ENCODE data around the gene ALDH1B1.
"Not testable (repeated sequence)": the region's sequence is repeated elsewhere in the genome, so short reads cannot be mapped to it uniquely, and the experiment has no call there.

The ALDH1B1 gene

DNA sequence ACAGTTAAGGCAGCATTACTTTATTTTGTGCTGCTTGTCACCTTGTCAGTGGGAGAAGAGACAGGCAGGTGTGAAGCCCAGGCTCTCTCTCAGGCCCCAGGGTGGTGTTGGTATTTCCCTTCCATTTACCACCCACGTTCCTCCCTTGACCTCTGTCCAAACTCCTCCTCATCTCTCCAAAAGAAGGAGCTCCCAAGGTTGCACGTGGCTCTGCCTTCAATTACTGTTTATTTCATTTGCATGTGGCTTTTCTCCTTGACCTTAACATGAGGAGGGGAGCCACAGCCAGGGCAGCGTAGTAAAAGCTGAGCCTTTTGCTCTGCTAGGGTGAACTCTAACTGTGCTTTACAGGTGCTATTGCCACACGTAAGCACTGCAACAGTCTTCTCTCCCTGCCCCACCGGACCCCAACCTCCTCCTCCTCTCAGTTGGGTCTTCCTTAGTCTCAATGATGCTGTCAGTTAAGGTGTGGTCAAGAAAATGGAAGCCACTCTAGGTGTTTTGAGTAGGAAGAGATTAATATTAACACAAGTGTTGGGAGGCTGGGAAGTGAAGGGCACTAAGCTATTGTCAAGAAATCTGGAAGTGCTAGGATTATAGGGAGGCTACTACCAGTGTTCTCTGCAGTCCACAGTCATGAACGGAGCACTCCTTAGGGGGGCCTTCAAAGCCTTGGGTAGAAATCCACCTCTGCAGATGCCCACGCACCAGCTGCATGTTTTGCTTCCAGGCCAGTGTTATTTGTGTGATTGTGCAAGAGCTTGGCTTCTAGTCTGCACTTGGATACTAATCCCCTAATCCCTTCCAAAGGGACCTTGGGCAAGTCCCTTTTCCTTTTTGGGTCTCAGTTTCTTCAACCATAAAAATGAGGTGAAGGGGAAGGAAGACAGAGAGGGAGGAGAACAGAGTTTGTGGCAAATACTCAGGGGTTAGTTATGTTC, 3.9 kb upstream of the ALDH1B1 start:
- peak; percentile 24 for DNase-seq

DNA sequence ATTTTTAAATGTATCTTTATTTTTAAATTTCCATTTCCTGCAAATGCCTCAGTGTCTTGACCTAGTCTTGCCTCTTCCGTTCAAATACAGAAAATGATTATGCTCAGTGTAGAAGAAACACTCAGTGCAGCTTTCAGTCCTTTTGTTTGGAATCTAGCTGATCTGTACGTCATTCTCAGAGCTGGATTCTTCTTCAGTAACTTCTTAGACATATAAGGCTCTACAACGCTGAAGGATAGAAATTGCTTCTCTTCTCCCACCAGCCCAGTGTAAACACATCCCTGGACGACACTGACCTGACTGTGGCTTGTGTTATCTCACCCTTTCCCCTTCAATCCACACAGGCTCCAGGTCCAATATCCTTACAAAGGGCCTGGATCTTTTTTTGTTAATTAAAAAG, 3.2 kb upstream of the ALDH1B1 start:
- DNase-seq: no peak

DNA sequence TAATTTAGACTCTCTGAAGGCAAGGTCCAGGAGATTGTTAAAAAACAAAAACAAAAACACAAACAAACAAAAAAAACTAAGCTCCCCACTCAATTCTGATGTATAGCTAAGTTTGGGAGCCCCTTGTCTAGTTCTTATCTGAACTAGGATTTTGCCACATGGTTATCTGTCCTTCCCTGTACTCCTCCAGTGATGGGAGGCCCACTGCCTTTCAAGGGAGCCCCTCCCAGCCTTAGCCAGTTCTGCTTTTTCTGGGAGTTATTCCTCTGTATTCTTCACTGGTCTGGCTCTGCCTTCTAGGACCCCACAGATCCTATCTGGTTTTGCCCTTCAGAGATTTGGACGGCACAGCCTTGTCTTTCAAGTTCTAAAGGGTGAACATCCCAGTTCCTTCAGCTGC, 2.1 kb upstream of the ALDH1B1 start:
- DNase-seq: no peak

DNA sequence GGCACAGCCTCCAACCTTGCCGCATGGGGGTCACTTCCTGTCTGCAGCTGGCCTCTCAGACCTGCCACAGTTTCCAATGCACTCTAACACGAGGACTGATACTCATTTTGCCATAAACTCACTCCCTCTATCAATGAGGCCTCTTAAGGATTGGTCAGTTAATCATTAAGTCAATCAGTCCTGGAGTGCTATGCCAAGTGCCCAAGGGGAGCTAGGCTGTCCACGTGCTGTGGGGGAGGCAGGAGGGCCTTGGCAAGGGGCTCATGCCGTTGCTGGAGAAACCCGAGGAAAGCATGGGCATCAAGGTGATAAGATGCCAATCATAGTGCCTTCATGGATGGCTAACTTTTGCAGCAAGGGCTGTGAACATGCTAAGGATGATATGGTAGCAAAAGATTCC, 1.7 kb upstream of the ALDH1B1 start:
- DNase-seq: no peak

DNA sequence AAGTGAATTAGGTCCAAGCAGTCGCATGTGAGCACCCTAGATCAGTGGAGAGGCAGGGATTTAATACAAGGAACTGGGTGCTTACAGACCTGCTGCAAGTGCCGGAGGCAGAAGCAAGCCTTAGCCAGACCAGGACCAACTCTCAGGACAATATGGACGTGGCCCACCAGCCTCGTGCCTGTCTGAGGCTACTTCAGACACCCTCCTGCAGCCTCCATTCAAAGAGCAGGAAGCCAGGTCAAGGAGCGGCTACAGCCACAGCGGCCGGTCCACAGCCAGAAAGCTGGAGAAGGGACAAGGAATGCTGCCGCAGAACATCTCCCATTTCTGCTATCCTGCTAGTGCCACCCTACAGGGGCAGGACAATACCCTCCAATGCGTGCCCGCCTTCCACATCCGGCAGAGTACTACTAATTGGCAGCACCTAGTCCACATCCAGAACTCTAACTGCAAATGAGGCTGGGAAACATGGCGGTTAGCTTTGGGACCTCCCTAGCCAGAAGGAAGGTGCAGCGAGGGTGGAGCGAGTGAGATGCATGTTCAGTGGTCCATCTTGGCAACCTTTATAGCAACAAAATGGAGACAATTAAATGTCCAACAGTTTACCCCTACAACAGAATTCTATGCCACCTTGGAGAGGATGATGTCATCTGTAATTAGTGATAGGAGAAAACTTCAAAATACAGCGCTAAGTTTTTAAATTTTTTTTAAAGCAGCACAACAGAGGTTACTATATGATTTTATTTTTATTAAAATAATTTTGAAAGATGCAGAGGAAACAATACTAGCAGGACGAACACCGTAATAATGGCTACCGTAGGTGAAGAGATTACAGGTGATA, 1.0 kb upstream of the ALDH1B1 start:
- DNase-seq: no peak

DNA sequence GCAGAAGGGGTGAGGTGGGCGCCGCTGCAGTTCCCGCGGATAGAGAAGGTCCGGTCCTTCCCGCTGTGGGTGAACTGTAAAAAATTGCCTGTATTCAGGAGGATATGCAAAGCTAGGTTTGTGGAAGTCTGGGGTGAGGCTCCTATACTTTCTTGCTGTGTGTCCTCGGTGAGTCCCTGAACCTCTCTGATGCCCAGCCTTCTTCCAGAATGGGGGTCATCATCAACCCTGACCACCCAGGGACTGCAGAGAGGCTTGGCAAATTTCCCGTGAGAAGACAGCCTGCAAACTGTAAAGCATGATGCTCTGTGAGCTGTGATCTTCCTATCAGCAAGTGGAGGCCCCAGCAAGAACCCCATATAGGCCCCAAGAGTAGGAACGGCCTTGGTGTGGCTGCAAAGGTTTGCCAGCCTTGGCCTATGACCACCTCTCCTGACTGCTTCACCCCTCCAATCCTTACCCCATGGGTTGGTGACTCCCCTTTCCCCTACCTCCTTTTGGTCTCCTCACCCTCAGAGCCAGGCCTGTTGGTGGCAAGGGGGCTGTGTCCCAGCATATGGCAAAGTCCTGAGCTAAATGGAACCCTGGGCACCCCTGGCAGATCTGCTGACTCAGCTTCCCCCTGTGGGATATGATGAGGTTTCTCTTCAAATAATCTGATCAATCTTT, 760 bp downstream of the ALDH1B1 start:
- no peak for DNase-seq

DNA sequence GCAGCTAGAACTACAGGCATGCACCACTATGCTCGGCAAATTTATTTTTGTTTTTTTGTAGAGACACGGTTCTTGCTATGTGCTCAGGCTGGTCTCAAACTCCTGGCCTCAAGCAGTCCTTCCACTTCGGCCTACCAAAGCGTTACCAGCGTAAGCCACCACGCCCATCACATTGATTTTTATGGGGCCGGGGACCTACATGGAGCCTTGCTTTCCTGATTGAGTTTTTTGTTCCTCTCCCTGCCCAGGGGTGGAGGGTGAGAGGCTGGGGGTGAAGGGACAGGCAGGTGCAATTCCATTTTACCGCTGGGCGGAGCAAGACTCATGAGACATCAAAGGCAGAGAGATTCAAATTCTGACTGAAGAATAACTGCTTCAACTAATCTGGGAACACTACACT, 1.9 kb downstream of the ALDH1B1 start:
- DNase-seq: no peak

DNA sequence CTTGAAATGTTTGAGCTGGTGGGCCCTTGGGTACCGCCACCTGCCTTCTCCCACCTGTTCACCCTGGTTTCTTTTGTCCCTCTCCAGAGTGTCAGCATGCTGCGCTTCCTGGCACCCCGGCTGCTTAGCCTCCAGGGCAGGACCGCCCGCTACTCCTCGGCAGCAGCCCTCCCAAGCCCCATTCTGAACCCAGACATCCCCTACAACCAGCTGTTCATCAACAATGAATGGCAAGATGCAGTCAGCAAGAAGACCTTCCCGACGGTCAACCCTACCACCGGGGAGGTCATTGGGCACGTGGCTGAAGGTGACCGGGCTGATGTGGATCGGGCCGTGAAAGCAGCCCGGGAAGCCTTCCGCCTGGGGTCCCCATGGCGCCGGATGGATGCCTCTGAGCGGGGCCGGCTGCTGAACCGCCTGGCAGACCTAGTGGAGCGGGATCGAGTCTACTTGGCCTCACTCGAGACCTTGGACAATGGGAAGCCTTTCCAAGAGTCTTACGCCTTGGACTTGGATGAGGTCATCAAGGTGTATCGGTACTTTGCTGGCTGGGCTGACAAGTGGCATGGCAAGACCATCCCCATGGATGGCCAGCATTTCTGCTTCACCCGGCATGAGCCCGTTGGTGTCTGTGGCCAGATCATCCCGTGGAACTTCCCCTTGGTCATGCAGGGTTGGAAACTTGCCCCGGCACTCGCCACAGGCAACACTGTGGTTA, 3.3 kb downstream of the ALDH1B1 start:
- DNase-seq: no peak

DNA sequence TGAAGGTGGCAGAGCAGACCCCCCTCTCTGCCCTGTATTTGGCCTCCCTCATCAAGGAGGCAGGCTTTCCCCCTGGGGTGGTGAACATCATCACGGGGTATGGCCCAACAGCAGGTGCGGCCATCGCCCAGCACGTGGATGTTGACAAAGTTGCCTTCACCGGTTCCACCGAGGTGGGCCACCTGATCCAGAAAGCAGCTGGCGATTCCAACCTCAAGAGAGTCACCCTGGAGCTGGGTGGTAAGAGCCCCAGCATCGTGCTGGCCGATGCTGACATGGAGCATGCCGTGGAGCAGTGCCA, 3.8 kb downstream of the ALDH1B1 start:
- no peak for DNase-seq

DNA sequence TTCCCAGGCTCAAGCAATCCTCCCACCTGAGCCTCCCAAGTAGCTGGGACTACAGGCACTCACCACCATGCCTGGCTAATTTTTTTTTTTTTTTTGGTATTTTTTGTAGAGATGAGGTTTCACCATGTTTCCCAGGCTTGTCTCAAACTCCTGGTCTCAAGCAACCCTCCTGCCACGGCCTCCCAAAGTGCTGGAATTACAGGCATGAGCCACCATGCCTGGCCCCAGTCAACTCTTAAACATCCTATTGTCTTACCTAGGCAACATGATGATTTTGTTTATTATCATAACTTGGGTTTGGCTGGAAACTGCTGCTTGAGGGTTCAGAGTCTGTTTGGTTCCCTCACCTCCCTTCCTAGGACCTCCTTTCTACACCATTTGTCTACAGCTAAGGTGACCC, 6.7 kb downstream of the ALDH1B1 start:
- DNase-seq: not testable (repeated sequence)

DNA sequence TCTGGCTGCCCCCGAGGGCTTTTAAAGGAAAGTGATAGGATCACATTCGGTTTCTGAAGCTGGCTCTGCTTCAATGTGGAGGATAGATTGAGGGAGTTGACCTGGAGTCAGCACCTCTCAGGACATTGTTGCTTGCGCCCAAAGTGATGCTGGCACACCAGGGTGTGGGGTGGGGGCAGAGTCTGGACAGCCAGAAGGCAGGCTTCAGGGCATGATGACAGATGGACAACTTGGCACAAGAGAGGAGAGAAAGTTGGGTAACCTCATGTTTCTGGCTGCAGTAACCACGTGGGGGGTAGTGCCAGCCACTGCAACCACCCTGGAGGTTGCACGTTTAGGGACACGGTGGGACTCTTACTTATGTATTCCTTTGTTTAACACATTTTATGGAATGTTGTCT, 9.5 kb downstream of the ALDH1B1 start:
- no peak for DNase-seq

DNA sequence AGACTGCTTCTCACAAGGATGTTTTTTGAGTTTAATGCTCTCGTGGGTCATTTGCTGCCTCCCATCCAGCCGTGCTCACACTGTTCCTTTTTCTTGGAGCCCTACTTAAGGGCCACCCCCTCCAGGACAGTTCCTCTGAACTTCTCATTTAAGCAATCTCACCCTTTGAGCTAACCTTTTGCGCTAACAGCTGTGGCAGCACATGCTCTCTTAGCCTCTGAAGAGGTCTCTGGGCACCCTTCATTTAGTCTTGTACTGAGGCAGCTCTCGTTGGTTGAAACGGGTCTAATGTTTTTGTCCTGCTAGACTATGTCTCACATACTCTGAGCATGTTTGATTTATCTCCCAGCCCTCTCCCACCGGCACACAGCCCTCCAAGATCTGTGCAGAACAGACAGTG, 11.8 kb downstream of the ALDH1B1 start:
- DNase-seq: no peak

DNA sequence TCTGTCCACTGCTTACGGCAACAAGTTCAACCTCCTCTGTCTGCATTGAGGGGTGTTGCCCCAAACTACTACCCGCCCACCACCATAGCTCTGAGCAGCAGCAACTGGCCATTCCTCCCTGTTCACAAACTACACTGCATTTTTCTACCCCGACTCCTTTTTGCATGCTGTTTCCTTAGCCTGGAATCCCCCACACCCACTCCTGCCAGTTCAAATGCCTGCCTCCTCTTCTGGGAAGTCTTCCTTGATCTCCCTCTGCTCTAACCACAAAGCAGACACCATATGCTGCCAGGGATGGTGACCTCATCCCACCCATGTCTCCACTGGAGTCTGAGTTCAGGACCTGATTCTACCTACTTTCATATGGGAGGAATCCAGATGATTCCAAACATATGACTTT, 13.3 kb downstream of the ALDH1B1 start:
- peak; percentile 31 for DNase-seq

DNA sequence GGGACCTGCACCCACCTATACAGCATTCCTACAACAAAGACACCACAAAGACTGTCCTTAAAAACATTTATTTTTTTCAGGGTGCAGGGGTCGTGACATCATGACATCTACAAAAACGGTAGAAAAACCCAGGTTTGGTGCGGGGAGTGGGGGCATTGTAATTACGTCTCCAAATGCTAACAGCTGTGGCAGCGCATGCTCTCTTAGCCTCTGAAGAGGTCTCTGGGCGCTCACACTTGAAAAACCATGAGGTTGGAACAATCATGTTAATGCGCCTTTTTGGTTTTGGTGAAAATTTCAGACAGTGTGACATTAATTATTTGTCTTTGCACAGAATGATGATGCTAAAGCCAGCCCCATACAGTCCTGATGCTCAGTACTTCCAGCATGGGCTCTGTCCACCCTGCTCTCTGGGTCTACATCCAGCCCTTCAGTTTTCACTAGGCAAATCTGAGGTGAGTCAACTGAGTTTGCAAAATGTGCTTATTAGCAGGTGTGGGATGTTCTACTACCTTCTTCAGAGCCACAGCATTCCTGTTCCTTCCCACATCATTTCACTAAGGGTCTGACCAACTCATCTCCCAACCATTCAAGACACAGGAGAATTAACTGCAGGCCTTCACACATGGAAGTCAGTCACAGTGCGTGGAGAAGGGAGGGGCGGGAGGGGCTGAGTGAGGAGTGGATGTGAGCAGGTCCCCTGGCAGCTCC, 14.1 kb downstream of the ALDH1B1 start:
- DNase-seq: no peak

DNA sequence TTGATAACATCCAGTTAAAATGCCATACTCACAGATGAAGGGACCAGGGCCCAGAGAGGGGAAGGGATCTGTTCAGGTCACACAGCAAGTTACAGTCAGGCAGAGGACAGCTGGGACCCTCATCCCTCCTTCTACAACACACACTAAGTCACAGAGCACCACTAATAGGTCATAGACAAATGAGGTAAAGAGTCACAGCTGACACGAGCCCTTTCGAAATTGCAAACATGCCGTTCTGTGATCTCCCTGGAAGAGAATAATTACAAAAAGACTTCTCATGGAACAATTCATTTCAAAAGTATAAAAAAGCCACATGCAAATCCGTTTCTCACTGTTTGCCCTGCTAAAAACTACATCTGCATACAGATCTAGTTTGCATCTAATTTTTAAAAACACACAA, 16.2 kb downstream of the ALDH1B1 start:
- DNase-seq: no peak

DNA sequence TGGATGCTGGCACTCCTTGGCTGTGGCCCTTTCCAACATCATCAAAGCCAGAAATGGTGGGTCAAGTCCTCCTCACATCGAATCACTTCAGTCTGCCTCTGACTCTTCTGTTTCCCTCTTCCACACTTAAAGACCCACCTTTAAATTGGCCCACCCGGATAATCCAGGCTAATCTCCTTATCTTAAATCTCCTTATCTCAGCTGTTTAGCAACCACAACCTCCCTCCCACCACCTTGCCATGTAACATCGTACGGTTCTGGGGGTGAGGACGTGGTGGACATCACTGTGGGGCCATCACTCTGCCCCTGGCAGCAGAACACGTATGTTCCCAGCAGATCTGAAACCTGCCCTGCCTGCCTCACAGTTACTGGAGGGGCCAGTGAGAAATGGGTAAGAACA, 20.2 kb downstream of the ALDH1B1 start:
- DNase-seq: no peak

DNA sequence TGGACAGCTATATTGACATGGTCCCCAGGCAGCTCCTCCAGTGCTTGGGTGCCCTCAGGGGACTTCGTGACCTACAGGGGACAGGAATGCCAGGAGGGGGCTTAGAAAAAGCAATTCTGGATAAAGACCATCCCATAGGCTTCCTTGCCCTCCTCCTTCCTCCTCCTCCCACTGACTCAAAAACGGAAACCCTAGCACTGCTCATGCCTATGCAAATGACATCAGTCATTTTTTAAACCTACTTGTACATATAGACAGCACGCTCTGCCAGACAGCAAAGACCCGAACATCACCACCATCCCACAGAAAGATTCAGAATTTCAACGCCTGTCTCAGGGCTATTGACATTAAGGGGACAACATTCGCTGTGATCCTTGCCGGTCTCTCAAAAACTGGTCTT, 20.8 kb downstream of the ALDH1B1 start:
- no peak for DNase-seq

DNA sequence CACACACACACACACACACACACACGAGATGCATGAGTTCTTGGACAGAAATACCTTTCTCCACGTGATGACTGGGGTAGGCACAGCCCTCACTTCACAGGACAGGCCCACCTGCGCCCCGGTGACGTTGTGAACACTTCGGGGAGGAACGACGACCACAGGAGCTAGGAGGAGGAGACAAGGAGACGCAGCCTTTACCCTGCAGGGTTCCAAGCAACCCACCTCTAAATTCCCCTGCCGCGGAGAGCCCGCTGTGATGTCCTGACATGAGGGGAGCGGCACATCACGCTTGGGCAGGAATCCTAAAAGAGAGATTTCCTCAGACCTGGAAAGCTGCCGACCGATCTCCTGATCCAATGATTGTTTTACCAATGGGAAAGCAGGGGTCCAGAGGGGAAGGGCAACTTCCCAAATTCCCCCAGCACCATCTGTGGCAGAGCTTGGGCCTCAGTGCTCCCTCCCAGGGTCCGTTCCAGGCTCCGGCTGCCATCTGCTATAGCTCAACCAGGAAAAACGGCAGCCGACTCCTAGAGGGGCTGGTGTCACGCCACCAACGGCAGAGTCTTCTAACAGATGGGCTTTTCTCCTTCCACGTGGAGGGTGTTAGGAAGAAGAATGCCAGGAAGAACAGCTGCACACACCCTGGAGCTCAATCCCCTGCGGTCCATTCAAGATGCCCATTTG, 21.7 kb downstream of the ALDH1B1 start:
- DNase-seq: no peak

DNA sequence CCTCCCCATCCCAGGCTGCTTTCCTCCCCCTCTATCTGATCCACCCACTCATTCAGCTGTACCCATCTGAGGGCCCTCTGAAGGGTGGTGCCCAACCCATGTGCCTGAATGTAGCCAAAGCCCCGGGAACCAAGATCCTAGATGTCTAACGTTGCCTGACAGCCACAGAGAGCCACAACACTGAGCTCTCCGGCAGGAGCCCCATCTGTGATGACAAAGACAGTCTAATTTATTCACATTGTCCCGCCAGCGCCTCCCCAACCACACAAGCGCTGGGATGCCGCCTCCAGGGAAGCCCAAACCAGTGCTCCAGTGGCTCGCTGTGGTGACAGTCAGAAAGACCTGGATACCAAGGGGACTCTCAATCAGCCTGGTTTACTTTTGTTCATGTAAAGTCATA, 23.4 kb downstream of the ALDH1B1 start:
- DNase-seq: no peak

DNA sequence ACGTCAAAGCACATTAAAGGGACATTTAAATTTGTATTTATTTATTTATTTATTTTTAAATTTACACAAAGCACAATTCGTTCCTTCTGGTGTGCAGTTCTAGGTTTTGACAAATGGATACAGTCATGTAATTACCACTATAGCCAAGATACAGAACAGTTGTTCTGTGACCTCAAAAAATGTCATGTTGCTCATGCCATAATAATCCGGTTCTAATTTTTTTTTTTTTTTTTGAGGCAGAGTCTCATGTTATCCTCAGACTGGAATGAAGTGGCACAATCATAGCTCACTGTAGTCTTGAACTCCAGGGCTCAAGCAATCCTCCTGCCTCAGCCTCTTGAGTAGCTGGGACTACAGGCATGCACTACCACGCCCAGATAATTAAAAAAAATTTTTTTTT, 24.0 kb downstream of the ALDH1B1 start:
- no peak for DNase-seq

DNA sequence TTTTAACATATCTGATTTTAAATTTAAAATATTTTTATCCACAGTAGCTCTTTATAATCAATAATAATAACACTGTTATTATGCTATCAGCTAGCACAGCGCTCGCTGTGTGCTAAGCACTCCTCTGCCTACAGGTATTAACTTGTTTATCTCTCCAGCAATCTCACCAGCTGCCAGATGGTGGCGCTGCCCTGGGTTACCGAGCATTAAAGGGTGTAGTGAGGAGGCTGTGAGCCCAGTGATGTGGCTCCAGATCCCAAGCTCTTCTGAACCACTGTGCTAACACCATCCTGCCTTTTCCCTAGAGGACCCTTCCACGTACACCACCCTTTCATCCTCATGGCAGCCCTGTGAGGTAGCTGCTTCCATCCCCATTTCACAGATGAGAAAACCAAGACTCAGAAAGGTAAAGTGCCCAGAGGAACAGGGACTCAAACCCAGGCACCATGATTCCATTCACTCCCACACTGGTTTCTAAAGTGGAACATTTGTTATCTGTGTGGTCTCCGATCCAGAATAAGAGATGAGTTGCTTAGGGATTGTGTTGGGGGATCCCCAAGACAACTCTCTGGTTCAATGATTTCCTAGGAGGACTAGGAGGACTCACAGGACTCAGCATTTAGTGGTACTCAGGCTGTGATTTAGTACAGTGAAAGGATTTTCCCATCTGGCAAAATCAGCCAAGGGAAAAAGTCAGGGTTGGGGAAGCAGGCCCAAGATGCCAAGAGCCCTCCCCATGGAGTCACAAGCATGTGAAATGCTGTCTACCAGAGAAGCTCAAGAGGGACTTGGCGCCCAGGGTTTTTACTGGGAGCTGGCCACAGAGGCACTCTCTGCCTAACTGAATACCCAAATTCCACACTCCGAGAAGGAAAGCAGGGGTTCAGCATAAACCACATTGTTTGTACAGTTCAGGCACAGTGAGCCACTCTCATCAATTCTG, 24.8 kb downstream of the ALDH1B1 start:
- no peak for DNase-seq

All from fibroblast of skin of right quadriceps (primary cell).